ENCODE results near the gene ADK.
"Not testable (repeated sequence)": the region's sequence is repeated elsewhere in the genome, so short reads cannot be mapped to it uniquely, and the experiment has no call there.

Gene ADK

DNA sequence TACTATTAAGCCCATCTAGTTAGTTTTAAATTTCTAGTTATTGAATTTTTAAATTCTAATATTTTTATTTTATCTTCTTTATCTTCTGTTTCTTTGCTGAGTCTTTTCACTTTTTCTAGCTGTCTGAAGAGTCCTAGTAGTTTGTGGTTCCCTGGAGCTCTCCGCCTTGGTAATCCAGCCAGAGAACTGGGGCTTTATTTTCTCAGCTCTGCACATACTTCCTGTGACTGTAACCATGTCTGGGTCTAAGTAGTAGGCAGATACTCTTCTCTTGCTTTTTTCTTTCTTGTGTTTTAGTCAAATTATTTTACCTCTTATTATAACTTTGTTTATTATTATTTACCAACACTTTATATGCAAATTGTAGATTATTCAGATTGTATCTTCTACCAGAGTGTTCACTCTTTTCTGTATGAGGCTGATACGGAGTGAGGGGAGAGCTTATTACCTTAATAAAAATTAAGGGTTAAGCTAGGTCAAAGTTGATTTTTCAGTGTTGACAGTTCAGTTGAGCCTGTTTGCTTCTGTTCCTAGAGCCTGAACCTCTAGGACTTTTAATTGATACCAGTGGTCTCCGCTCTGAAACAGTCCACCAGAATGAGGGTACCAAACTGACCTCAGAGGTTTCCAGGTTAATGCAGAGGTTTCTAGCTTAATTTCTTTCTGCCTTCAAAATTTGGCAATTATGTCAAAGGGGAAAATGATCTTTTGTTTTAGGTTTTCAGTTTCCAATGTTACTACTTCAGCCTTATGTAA is 155.4 kb downstream of the ADK start:
- DNase-seq, result no peak

DNA sequence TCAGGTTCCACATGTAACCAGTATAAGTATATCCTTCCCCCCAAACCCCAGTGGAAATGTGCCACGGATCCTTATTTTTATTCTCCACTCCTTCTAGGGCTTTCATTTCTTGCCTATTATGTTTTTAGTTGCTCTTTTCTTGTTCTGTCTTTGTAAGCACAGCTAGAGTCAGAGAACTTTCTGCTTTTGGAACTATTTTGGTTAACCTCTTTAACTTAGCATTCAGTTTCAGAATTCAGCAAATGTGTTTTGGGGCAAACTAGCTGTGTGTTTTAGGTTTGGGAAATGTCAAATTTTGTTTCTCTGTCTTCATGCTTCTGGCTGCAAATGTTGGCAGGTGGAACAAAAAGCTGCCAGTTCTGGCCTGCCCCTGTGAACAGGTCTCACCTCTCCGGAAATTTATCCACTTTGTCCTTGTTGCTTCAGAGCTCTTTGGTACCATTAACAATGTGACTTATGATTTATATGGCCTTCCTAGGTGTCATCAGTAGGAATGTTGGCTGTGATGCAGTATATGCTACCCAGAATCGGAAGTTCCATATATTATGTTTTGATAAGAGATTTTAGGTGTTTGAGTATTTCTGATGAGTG is 156.1 kb downstream of the ADK start:
- DNase-seq, result peak in 1 of 14 donors; percentile 22

DNA sequence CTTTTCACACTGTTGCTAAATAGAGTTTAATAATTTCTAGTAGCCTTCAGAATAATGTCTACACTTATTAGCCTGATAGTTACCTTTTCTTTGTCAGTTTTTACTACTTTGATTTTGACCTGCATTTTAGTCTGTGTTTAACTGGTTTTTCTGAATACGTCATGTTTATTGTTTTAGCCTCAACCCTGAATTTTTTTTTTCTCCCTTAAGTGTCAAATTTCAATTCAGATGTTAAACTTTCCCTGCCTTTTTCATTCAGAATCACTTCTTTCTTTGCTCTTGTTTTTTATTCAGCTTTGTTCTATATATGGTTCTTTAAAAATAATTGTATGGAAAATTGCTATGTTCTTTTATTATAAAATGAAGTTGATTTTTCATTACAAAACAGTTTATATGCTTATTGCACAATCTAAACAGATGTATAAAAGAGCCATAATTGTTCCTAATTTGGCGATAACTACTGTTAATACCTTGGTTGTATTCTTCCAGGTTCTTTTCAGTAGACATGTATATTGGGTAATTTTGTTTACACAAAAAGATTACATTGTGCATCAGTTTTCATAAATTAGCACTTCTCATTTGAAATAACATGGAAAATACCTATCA is 159.7 kb downstream of the ADK start:
- DNase-seq, result no peak

DNA sequence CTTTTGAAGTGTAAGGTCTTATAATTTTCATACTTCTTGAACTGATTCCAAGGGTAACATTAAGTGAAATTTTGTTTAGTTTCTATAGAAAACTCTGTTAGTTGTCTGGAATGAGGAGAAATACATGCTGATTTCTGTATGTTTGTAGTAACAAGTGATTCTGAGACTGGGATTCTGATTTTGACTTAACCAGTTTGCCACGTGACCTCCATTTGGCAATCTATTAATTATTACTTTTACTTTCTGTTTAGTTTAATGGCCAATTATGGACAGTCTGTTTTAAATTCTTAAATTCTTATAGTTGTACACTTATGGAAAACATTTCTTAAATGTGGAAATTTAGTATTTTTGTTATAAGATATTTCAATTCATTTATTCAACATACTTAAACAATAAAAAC is 163.1 kb downstream of the ADK start:
- no peak for DNase-seq

DNA sequence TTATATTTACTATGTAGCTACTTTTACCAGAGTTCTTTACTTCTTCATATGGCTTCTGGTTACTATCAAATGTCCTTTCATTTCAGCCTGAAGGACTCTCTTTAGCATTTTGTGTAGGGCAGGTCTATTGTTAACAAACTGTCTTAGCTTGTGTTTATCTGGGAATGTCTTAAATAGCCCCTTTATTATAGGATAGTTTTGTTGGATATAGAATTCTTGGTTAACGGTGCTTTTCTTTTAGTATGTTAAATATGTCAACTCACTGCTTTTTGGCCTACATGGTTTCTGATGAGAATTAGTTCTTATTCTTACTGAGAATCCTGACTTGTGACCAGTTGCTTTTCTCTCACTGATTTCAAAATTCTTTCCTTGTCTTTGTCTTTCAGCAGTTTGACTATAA is 169.0 kb downstream of the ADK start:
- DNase-seq, result no peak

DNA sequence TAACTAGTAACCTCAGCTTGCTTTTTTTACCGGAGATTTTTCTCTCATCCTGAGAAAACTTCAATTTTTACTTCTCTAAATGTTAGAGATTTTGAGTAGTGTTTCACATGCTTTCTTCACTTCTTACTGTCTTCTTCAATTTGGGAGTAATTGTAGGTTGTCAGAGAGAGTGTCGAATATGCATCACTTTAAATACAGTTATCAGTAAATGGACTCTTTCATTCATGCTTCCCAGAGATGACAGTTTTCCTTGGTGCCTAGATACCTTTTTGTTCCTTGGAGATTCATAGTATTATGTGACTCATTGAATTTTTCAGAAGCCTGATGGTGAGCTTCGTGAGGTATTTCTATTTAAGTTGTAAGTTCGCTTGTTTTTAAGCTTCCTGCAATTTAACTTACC is 169.7 kb downstream of the ADK start:
- DNase-seq, result no peak

DNA sequence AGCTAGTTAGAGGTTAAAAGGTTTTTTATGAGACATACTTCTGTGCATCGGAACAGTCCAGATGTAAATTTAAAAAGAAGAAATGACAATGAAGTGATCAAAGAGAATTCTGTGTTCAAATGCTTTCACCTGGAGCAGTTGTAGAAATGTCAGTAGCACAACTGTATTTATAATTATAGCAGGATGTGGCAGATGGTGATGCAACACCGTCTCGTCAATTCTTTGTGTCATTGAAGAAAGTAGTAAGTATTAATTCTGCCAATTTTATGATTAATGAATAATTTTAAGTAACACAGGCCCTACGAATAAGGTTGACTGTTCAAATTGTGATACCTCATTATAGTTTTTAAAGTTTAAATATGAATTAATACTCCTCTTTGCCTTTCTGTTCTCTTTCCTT is 171.1 kb downstream of the ADK start:
- no peak for DNase-seq

DNA sequence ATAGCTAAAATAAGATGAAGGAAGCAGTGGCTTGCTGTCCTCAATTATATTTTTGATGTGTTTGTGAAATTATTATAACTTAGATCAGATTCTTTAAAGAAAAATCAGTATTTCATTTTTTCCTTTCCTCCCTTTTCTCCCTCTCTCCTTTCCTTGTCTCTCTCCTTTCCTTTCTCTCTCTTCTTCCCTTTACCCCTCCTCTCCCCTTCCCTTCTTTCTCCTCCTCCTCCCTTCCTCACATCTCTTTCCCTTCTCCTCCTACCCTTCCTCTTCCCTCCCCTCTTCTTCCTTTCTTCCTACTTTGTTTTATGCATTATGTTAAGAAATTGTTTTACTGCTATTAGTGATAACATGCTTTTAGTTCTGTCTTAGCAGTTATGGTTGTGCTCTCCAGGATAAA is 171.5 kb downstream of the ADK start:
- DNase-seq, result no peak

DNA sequence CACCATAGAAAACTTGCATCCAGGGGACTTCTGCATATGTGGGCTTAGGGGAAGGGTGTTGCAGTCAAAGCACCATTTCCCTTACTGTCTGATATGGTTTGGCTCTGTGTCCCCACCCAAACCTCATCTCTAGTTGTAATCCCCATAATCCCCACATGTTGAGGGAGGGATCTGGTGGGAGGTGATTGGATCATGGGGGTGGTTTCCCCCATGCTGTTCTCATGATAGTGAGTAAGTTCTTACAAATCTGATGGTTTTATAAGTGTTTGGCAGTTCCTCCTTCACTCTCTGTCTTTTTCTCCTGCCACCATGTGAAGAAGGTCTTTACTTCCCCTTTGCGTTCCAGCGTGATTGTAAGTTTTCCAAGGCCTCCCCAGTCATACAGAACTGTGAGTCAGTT is 177.4 kb downstream of the ADK start:
- no peak for DNase-seq

DNA sequence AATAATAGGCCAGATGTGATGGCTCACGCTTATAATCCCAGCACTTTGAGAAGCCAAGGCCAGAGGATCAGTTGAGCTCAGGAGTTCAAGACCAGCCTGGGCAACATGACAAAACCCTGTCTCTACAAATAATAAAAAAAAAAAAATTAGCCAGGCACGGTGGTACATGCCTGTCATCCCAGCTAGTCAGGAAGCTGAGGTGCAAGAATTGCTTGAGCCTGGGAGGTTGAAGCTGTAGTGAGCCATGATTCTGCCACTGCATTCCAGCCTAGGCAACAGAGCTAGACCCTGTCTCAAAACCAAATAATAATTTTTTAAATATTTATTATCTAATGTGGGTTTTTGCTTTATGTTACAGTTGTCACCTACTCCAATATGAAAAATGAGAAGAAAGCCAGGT is 178.9 kb downstream of the ADK start:
- DNase-seq, result no peak

DNA sequence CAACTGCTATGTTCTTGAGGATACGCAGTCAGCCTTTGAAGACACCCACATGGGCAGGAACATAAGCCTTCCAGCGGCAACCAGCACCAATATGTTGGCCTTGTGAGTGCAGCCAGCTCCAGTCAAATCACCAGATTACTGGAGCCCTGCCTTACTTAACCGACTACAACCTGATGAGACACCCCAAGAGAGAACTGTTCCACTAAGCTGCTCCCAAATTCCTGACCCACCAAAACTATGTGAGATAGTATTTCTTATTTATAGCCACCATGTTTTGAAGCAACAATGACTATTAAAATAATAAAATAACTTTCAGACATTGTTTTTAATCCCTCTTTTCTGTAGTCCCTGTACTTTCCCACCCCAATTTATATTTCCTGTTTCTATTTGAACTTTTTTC is 179.6 kb downstream of the ADK start:
- no peak for DNase-seq

DNA sequence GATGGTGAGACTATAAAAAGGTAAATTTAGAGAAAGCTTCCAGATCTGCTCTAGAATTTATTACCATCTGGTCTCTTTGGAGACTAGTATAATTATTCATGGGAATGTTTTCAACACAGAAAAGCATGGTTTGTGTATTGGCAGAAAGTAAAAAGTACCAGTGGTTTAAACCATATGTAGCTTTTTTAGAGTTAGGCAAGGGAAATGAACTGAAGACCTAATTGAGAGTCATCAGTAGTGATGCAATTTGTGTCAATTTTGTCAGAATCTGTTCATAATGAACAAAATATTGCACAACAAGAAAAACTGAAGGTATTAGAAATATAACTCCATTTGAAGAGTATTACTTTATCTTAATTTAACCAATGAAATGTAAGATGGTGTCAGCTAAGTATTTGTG is 181.4 kb downstream of the ADK start:
- peak in 1 of 14 donors; percentile 15 for DNase-seq

DNA sequence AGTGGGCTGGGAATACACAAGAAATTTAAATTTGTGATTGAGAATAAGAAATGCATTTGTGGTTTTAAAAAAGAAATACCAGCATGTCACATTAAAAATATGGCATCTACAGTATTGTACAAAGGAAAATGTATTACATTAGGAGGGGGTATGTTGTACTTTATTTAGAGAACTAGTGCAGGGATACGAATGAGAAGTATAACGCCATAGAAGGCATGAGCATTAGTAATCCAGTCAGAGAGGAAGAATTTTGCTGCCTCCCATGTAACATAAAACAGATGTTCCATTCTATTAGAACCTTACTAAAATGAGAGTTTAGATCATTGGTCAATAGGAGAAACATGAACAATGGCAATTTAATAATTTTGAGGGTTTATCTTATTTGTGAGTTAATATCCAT is 182.2 kb downstream of the ADK start:
- DNase-seq, result no peak

DNA sequence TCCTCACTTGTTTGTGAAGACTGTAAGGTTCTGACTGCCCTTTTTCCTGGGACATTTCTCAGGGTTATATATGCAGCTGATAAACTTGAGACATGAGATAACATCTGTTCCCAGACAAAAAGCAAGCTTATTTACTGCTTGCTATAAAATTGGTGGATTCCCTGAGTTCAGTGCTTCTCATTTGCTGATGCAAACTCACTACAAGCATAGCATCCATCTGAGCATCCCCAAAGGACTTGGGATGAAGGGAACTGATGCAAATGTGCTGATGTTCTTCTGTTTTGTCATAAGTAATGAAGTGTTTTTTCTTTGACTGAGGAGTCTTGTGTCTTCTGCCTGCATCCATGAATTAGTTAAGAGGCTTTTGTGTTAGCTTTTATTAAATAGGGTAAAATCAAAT is 183.2 kb downstream of the ADK start:
- no peak for DNase-seq

DNA sequence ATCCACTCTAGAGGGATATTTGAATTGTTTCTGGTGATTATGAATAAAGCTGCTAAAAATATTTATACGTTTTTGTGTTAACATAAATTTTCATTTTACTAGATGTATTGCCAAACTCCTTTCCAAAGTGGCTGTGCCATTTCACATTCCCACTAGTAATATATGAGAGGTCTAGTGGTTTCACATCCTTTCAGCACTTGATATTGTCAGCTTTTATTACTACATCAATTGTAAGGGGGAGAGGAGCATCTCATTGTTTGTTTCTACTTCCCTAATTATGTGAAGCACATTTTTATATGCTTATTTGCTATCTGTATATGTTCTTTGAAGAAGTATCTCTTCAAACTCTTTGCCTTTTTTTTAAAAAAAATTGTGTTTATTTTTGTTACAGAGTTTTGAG is 184.5 kb downstream of the ADK start:
- DNase-seq, result no peak

DNA sequence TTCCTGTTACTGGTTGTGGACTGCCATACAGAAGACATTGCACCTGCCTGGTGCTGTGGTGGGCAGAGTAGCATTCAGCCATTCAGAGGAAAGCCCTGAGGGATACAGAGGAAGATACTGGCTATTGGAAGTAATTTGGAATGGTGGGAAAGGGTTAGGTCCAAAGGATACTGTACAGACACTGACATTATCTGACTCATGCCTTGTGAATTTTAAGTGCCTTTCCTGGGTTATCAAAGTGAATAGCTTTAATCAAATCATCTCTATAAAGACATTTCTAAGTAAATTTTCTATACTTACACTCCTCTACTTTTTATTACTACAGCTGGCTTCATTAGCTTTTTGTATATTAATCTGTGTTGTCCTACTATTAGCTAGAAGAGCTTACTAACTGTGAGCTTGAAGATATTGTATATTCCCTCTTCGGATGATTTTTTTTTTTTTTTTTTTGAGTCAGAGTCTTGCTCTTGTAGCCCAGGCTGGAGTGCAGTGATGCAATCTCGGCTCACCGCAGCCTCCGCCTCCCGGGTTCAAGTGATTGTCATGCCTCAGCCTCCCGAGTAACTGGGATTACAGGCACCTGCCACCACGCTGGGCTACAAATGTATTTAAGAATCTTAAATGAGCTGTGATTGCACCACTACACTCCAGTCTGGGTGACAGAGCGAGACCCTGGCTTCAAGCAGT is 186.5 kb downstream of the ADK start:
- DNase-seq, result no peak

DNA sequence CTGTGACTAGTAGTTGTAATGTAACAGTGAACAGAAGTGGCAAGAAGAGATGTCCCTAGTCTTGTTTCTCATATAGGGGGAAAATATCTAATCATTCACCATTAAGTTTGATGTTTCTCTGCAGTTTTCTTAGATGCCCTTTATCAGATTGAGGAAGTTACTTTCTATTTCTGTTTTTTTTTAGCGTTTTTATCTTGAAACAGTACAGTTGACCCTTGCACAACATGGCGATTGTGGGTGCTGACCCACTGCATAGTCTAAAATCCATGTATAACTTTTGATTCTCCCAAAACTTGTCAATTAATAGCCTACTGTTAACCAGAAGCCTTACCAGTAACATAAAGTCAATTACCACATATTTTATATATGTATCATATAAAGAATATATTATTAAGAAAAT is 192.0 kb downstream of the ADK start:
- DNase-seq, result no peak

DNA sequence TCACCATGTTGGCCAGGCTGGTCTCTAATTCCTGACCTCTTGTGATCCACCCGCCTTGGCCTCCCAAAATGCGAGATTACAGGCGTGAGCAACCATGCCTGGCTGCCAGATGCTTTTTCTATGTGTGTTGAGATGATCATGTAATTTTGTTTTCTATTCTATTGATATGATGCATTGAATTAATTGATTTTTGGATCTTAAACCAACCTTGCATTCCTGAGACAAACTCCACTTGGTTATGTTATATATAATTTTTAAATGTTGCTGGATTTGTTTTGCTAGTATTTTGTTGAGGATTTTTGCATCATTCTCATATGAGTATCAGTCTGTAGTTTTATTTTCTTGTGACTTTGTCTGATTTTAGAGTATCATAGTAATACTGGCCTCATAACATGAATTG is 192.8 kb downstream of the ADK start:
- DNase-seq, result no peak

DNA sequence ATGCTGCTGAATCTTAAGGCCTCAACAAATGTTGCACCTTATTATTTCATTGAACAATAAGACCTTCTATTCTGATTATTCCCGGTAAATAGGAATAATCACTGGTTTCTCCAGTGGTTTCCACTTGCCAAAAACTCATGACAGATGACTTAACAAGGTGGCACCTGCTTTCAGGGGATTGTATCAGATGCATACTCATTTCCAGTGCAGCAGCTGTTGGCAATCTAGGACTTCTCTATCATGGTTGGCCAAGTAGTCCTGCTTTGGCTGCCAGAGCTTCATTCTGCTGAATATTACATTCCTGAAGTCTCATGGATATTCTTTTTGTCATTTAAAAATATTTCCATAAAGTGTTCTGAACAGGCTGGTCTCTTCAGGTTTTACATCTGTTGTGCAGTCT is 193.3 kb downstream of the ADK start:
- no peak for DNase-seq

DNA sequence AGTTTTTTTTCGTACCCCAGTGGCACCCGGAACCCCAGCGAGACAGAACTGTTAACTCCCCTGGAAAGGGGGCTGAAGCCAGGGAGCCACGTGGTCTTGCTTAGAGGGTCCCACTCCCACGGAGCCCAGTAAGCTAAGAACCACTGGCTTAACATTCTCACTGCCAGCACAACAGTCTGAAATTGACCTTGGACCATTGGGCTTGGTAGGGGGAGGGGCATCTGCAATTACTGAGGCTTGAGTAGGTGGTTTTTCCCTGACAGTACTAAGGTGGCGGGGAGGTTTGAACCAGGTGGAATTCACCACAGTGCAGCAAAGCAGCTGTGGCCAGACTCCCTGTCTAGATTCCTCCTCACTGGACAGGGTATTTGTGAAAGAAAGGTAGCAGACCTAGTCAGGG is 196.5 kb downstream of the ADK start:
- DNase-seq, result no peak

DNA sequence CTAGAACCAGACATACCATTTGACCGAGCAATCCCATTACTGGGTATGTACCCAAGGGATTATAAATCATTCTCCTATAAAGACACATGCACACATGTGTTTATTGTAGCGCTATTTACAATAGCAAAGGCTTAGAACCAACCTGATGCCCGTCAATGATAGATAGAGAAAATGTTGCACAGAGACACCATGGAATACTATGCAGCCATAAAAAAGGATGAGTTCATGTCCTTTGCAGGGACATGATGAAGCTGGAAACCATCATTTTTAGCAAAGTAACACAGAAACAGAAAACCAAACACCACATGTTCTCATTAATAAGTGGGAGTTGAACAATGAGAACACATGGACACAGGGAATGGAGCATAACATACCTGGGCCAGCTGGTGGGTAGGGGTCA is 202.0 kb downstream of the ADK start:
- DNase-seq, result not testable (repeated sequence)

DNA sequence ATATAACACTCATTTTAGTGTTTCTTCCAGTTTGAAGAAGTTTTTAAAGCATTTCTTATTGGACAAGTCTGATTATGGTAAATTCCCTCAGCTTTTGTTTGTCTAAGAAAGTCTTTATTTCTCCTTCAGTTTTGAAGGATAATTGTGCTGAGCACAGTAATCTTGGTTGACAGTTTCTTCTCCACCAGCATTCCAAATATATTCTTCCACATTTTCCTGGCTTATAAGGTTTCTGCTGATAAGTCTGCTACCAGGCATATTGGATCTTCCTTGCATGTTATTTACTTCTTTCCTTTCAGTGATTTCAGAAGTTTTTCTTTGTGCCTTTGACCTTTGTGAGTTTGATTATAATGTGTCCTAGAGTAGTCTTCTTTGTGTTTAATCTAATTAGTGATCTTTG is 210.7 kb downstream of the ADK start:
- no peak for DNase-seq

DNA sequence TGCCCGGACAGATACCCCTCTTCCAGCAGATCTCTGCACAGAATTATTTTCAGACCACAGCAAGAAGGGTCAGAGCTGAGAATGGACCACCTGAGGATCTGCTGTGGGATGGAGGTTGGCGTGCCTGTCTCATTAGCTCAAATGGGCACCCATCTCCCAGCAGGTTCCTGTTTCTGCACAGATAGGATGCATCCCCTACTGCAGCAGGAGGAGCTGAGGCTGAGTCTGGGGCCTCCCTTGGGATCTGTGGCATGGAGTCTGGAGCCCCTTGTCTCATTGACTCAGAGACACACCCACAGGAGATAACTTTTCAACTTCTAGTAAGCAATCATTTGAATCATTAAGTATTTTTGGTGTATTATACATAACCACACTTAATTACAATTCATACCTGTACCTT is 212.7 kb downstream of the ADK start:
- no peak for DNase-seq

DNA sequence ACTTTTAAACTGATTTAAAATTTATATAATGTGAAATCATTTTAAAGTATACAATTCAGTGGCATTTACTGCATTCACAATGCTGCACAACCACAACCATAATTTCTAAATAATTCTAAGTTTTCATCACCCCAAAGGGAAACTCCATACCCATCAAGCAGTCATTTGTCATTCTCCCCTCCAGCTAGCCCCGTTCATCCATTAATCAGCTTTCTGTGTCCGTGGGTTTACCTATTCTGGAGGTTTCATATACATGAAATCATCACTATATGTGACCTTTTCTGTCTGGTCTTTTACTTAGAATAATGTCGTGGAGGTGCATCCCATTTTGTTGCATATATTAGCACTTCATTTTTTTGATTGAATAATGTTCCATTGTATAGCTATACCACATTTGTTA is 214.1 kb downstream of the ADK start:
- DNase-seq, result no peak

All from C1 segment of cervical spinal cord (tissue), 14 donors.